ENCODE results near the gene FANK1. TPM values are rescaled to one million over a fixed set of nuclear protein-coding genes. Genes with fewer than 3 reads are reported as not detected.
"Not testable (repeated sequence)": the region's sequence is repeated elsewhere in the genome, so short reads cannot be mapped to it uniquely, and the experiment has no call there.

The FANK1 gene
- total RNA-seq, 1 donor from 2014 or later = 9.5 TPM

DNA sequence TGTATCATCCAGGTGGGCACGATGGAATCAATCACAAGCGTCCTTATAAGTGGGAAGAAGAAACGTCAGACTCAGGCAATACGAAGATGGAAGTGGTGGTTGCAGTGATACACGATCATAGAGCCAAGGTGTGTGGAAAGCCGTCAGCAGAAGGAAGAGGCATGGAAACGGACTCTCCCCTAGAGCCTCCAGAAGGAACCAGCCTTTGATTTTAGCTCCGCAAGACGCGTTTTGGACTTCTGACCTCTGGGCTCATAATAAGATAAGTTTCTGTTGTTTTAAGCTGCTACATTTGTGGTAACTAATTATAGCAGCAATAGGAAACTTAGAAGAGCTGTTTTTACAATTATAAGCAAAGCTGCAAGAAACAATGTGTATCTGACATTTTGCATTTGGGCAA lies 14.8 kb downstream of the FANK1 start:
- Mint-ChIP-seq H3K27ac (no peak overlapping the region), H3K4me3 (peak overlapping the region; percentile 25), H3K4me1 (ENCODE audit: unreplicated experiment) (peaks cover 5% of the 10 kb centered on the region), H3K36me3 (peaks cover 15% of the 10 kb centered on the region), H3K9me3 (no peaks in the 10 kb centered on the region), H3K27me3 (no peaks in the 10 kb centered on the region)
- no peak for DNase-seq (ENCODE audit: extremely low spot score, unreplicated experiment)
- TF ChIP-seq CTCF (conservative IDR thresholded peaks at IDR 0.05) = no peak

- H3K36me3 Mint-ChIP-seq = peaks cover 17% of the 10 kb centered on the region
- H3K27me3 Mint-ChIP-seq = no peaks in the 10 kb centered on the region
- H3K4me3 Mint-ChIP-seq = peak overlapping the region; percentile 8
- no peaks in the 10 kb centered on the region for H3K9me3 Mint-ChIP-seq
- TF ChIP-seq CTCF (conservative IDR thresholded peaks at IDR 0.05) = no peak
- H3K27ac Mint-ChIP-seq = peak overlapping the region; percentile 48
- H3K4me1 Mint-ChIP-seq (ENCODE audit: unreplicated experiment) = peaks cover 5% of the 10 kb centered on the region
- no peak for DNase-seq (ENCODE audit: extremely low spot score, unreplicated experiment)
Measured at GRCh38 chr10:125911990-125912389, 15.6 kb downstream of the FANK1 start.

DNA sequence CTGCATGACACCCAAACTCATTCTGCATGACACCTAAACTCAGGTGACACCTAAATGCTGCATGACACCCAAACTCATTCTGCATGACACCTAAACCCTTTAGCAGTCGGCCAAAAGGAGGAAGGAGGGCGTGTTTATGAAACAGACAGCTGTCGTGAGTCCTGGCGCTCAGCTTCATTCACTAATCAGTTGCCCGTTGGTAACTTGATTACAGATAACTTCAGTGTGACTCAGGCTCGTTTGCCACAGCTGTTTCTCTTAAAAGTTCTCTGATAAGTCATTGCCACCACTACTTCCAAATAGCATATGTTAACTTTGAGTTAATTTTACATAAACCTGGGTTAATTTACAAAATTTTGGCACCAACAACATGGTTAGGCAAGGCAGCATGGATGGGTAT lies 16.9 kb downstream of the FANK1 start:
- H3K36me3 Mint-ChIP-seq = peaks cover 13% of the 10 kb centered on the region
- not testable (repeated sequence) for H3K9me3 Mint-ChIP-seq; H3K4me3 Mint-ChIP-seq; DNase-seq (ENCODE audit: extremely low spot score, unreplicated experiment); H3K27ac Mint-ChIP-seq; H3K4me1 Mint-ChIP-seq (ENCODE audit: unreplicated experiment); H3K27me3 Mint-ChIP-seq

- TF ChIP-seq CTCF (conservative IDR thresholded peaks at IDR 0.05) = no peak
- Mint-ChIP-seq H3K27me3 (no peaks in the 10 kb centered on the region), H3K4me3 (no peak overlapping the region), H3K4me1 (ENCODE audit: unreplicated experiment) (no peaks in the 10 kb centered on the region), H3K9me3 (no peaks in the 10 kb centered on the region), H3K27ac (peak overlapping the region; percentile 67), H3K36me3 (peaks cover 3% of the 10 kb centered on the region)
- no peak for DNase-seq (ENCODE audit: extremely low spot score, unreplicated experiment)
Measured at GRCh38 chr10:125916977-125917376, 20.6 kb downstream of the FANK1 start.

- H3K27me3 Mint-ChIP-seq; H3K4me1 Mint-ChIP-seq (ENCODE audit: unreplicated experiment); DNase-seq (ENCODE audit: extremely low spot score, unreplicated experiment); H3K9me3 Mint-ChIP-seq; H3K4me3 Mint-ChIP-seq; H3K36me3 Mint-ChIP-seq; H3K27ac Mint-ChIP-seq: not testable (repeated sequence)
Measured at GRCh38 chr10:125917704-125918361, 21.5 kb downstream of the FANK1 start.

- not testable (repeated sequence) for H3K4me3 Mint-ChIP-seq; H3K27me3 Mint-ChIP-seq; H3K27ac Mint-ChIP-seq; H3K4me1 Mint-ChIP-seq (ENCODE audit: unreplicated experiment); H3K36me3 Mint-ChIP-seq; DNase-seq (ENCODE audit: extremely low spot score, unreplicated experiment); H3K9me3 Mint-ChIP-seq
Measured at GRCh38 chr10:125921643-125922306, 25.4 kb downstream of the FANK1 start.

- Mint-ChIP-seq H3K27me3 (no peaks in the 10 kb centered on the region), H3K4me1 (ENCODE audit: unreplicated experiment) (no peaks in the 10 kb centered on the region), H3K9me3 (no peaks in the 10 kb centered on the region), H3K36me3 (no peaks in the 10 kb centered on the region), H3K4me3 (no peak overlapping the region), H3K27ac (no peak overlapping the region)
- TF ChIP-seq CTCF (conservative IDR thresholded peaks at IDR 0.05) = no peak
- DNase-seq (ENCODE audit: extremely low spot score, unreplicated experiment) = no peak
Measured at GRCh38 chr10:125925262-125925834, 29.0 kb downstream of the FANK1 start.
